CD4-positive, alpha-beta T cell treated with Interleukin-17A for 4 hours (primary cell): ENCODE results near the gene PRG2.

Experiments used
- DNase-seq: peaks from one replicate; pipeline ENCODE4 v3.0.0-alpha.2; 2020; ENCODE audit warnings: mixed read lengths

PRG2 gene

DNA sequence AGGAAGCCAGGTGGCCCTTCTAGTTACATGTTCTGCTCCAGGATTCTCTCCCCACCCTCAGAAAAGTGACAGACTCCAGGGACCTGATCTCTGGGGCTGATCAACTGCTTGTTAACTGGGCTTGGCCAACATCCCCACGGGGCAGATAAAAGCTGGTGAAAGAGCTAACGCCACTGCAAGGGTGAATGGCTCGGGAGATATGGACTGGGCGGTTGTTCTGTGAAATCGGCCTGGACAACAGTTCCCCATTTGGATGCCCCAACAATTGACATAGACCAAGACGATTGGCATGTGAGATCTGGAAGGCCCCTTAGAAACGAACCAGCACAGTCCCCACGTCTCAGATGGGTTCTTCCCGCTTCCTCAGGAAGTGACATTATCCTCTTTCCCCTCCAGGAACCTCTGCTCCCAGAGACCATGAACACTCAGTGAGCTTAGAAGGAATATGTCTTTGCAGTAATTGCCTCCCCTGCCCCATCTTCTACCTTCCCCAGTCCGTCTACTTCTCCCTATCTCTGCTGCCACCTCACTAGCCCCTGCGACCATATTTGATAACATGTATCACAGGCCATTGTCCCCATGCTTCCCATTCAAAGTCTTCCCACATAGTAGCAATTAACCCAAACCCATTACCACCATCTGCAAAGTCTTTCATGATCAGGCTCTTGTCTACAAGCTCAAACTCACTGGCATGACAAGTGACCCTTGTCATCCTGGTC, 5.6 kb upstream of the PRG2 start:
- no peak for DNase-seq

DNA sequence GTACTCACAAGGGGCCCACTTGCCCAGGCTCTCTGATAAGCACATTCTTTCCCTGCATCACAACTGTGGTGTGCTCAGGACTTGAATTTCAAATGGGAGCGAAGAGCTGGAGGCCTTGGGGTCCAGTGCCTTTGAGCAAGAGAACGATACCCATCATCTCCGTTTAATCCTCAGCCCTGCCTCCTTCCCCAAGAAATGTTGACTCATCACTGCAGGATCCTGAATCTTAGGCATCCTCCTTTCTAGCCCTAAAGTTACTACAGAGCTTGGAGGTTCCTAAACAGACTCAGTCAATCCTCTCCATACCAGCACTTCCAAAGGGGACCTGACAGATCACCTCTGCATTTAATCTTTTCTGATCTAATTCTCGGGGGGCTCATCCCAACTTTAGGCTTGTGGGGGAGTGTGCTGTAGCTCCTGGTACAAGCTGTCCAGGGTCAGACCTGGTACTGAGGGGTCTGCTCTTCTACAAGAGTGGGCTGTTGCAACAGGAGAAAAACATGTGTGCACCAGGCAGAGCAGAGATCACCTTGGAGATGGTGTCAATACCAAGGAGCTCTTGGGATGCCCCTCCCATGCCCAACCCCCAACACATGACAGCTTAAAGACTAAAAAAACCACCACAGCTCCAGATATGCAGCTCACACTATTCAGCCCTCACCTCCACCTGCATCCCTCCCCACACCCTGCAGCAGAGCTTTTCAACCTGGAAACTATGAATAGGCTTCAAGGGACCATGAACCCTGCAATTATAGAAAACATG, 3.9 kb upstream of the PRG2 start:
- no peak for DNase-seq

DNA sequence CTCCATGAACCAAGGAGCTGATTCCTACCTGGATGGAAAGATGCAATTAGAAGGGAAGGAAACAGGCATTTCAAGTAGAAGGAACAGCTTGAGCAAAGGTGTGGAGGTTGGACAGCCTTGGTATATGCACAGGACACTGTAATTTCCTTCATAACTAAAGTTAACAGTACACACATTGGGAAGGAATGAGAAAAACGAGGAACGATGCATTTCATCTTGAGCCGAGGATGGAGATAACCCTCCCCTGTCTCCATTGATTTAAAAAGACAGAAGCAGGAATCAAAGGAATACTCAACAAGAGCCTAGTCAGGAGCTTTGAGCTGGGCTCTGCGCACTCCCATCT, 2.3 kb upstream of the PRG2 start:
- no peak for DNase-seq

DNA sequence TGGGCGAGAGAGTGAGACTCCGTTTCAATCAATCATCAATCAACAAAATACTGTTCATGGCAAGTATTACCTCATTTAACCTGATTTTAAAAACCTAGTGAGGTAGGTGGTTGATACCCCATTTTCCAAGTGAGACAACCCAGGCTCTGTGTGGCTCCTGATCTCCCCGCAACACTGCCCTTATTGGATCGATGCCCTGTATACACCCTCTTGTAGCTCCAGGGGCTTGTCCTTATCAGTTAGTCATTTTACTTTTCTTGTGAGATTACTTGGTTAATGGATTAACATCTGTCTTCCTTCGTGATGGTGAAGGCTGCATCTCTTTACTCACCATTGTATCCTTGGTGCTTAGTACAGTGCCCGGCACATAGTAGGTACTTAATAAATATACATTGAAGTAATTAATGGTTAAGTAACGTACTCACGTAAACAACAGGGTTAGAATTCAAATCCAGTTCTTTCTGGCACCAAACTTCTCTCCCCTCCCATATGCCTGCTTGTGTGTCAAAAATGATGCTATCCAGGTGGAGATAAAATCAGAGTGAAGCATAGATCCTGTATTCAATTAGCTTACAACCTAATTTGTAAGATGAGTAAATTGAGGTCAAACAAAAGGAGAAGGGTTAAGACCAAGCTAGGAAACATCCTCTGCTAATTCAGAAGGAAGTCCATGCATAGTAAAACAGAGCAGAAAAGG, 1.8 kb upstream of the PRG2 start:
- DNase-seq, result no peak

DNA sequence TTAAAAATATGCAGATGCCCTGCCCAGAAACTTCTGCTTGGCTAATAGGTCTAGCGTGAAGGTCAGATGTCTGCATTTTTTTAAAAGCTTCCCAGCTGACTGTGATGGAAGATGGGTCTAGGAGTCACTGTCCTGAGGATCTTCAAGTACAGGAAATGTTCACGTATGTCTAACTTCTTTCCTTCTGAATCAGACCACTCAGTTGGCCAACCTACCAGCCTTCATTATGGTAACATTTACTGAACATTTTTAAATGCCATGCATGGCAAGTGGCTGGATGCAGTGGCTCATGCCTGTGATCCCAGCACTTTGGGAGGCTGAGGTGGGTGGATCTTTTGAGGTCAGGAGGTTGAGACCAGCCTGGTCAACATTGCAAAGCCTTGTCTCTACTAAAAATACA, 1.1 kb upstream of the PRG2 start:
- DNase-seq, result no peak

DNA sequence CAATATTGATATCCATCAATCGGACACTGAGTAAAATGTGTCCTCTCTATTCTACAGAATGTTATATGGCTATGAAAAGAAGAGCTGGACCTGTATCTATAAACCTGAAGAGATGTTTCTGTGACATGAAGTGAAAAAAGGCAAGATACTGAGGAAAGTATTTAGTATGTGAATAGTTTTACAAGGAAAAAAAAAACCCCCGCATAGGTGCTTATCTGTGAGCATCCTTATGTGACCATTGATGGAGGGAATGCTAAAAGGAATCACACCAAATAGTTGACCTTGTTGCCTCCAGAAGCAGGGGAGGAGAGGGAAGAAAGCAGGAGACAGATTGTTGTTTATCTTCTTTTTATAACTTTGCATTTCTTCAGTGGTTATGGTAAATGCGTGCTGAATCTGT, 661 bp upstream of the PRG2 start:
- DNase-seq, result no peak

DNA sequence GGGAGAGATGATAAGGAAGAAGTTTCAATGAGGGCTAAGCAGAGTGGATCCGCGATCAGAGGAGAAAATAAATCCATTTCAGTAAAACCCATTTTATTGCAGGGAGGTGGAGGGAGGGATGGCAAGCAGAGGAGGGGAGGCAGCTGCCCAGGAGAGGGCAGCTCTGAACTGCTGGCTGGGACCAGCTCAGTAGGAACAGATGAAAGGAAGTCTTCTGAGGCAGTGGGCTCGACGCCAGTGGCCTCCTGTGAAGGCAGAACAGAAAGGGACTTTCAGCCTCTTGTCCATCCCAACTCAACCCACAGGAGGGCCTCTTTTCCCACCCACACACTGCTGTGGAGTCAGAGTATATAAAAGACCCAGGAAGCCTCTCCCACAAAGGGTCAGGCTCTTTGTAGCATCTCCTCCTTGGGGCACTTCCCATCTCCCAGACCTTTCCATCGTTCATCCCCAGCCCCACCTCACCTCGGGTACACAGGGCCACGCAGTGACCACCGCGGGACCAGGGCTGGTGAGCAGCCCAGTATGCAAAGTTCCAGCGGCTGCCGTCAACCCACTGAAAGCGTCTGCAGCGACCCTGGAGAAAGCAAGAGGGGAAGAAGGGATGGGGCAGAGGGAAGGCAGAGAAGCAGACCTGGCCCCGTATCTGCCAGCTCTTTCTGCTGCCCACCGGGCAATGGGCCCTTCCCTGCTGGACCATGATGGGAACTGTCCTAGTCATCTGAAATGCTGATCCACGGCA, 3.0 kb downstream of the PRG2 start:
- no peak for DNase-seq

DNA sequence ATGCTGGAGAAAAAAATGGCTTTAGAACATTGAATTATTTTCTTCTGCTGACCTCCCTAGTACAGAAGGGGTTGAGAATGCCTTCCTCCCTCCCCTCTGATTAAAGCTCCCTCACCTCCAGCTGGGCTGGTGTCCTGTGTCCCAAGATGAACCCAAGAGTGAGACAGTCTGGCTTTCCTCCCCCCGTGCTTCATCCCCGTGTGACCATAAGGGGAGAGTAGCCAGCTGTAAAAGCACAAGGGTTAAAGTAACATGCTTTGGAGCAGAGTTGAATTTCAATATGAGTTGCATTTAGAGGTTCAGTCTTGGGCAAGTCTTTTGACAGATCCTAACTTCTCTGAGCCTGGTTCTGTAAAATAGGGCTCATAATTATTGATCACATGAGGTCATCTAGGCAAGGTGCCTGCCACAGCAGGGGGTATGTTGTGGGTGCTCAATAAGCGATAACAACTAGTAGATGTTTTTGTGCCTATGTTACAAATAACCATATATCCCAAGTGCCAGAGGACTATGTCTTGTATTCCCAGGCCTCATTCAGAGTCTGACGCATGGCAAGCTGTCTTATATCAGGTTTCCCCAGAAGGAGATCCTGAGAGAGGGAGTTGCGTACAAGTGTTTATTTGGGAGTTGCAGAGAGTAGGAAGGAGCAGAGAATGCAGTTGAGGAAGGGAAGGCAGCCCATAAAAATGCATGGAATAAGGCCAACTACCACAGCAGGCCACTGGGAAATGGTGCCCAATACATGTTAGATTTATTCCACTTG, 4.1 kb downstream of the PRG2 start:
- DNase-seq, result no peak

DNA sequence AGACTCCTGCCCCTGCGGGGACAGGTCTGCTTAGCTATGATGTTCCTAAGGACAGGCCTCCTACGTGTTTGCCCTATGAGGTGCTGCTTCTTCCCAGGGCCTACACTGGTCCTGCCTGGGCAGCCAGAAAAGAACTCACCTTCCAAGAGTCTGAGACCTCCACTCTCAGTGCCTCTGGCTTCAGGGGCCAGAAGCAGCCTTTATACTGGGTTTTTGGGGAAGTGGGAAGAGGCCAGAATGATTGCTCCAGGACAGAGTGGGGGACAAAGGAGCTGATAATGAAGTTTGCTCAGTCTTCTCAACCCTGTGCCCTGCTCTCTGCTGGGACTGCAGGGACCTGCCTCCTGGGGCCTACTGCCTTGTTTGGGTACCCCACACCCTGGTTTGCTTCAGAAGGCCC, 9.5 kb downstream of the PRG2 start, which contains the start of gene PRG3:
TSS of gene PRG3 (minus strand) at position 176 of the 400 bp plus-strand sequence. CDS start 442 bp downstream, outside the sequence.
- DNase-seq, result no peak

DNA sequence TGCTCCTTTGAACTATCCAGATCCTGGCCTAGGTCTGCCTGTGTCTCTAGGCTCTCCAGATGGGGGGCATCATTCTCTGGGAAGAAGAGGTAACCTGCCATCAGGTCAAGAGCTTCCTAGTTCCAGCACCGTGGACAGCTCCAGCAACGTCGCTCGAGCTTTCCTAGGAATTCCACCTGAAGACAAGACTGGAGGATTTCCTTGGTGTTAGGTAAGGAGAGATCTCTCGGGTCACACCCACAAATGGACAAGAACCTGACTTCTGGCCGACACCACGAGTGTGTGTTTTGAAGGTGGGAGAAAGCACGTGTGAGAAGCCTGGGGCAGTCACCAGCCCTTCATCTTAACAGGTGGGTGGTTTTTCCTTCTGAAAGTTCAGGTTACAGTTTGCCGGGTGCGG, 10.7 kb downstream of the PRG2 start:
- no peak for DNase-seq

DNA sequence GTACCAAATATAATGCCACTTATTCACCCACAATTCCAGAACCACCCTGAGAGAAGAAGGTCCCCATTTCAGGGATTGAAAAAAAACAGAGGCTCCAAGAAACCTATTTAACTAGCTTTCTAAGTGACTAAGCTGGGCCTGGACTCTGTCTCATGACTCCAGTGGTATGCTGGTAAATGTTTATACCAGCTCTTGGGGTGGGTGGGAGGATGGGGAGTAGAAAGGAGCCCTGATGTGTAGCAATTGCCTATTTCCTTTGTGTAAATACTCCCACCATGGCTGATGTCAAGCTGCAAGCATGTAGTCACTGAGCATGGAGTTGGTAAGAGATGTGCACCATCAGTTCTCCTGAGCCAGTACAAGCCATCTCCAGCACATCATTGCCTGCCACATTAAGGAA, 12.3 kb downstream of the PRG2 start:
- DNase-seq, result no peak

DNA sequence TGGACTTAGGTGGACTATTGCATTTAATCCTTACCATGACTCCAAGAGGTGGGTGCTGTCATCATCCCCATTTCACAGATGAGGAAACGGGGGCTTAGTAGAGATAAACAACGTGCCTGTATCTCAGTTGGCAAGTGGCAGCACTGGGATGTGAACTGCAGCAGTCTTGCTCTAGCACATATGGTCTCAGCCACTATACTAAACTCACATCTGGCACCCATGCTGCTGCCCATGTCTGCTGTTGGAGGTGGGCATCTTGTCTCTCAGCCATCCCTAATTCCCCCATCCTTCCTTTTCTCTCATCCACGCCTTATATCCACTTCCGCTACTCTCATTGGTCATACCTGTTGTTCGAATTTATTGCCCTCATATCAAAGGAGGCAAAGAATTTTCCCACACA, 13.3 kb downstream of the PRG2 start:
- no peak for DNase-seq

DNA sequence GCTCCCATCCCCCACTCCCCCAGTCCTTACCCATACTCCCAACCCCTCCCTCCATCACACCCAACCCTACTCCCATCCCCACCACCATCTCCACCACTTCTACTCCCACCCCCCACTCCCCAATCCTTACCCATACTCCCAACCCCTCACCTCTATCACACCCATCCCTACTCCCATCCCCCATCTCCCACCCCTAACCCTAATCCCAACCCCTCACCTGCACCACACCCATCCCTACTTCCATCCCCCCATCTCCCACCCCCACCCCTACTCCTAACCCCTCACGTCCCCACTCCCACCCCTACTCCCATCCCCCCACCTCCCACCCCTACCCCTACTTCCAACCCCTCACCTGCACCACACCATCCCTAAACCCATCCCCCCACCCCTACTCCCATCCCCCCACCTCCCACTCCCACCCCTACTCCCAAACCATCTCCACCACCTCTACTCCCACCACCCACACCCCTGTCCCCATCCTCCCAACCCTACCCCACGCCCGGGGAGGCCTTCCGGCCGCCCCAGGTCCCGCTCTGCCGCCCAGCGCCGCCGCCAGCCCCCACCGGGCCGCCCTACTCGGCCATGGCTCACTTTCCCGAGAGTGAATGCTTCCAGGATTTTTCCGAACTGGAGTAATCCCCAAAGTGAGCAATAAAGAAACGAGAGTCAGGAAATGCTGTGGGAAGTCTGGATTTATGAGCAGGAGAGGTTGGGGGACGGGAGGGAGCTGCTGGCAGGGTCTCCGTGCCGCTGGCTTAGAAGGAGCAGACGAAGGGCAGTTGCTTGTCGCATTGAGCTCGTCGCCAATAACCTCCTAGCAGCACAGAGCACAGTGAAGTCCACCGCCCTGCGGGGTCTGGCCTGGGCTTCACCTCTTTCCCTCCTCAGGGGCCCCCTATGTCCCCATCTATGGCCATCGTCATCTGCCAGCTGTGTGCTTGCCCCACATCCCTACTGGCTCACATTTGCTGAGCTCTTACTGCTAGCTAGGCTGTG, 14.1 kb downstream of the PRG2 start:
- no peak for DNase-seq

DNA sequence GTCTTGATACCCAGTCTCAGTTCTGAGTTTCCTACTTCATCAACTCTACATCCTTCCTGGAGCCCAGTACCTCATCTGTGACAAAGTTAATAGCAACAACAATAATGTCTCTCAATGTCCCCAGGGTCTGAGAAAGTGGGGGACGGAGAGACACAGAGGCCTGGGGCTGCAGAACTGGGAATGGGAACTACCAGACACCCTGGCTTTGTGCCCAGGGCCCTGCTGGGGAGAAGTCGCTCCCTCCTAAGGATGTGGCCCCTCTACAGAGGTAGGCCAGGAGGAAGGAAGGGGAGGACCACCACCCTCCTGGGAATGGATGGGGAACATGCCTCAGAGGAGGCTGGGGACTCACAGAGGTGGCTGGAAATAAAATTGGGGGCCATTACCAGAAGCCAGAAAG, 15.0 kb downstream of the PRG2 start:
- no peak for DNase-seq

DNA sequence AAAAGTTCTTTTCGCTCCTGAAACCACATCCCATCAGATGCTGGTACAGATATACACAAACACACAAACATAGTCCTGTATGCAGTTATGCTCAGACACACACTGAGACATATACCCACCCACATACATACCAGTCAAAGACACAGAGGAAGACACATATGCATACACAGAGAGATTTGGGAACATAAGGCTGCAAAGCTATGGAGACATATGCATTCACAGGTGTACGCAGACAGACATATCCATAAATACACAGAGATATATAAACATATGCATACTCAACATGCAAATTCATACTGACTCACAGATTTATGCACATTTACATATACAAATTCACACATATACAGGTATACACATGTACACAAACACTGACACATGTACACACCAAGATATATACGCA, 15.5 kb downstream of the PRG2 start:
- no peak for DNase-seq

DNA sequence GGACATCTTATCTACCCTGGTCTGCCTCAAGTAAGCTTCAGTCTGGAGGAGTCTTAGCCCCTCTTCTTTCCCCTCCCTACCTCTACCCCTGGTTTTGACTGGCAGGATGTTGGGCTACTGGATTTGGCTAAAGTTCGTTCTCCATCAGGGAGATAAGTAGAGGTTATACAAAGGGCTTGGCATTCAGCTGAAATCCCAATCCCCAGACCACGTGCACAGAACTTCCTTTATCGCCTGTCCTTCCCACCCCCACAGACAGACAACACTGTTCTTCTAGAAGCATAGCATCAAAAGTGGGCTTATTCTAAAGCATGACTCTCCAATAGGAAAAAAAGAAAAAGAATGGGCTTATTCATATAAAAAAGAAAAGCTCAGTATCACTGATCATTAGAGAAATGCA, 17.3 kb downstream of the PRG2 start:
- DNase-seq, result no peak

DNA sequence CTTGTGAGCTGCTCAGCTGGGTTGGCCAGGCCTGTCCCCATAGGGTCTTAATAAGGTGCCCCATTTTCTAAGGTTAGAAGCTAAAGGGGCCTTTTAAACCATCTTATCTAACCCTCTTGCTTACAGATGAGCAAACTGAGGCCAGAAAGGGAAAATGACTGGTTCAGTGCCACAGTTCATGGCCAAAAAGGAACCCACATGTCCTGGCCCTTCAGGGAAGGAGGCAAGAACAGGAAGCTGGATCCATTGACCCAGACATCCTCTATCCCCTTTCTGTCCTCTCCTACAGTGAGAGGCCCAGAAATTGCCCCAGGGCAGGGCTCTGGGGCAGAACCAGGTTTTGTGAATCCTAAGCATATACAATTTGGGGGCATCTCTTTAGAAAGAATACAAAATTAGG, 19.5 kb downstream of the PRG2 start:
- DNase-seq, result no peak

DNA sequence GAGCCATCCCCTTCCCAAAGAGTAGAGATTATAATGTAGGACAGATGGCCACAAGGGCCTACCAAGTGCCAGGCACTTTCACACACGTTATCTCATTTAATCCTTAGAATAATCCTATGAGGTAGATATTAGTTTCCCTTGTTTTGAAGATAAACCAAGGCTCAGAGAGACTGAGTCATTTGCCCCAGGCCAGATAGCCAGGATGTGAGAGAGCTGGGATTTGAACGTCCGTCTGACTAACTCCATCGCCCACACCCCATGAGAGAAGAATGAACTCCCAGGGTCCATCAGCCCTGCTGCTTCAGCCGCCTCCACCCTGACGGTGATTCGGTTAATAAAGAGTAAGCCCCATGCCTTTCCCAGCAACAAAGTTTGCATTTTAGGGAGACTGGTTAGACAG, 20.2 kb downstream of the PRG2 start:
- DNase-seq, result no peak

DNA sequence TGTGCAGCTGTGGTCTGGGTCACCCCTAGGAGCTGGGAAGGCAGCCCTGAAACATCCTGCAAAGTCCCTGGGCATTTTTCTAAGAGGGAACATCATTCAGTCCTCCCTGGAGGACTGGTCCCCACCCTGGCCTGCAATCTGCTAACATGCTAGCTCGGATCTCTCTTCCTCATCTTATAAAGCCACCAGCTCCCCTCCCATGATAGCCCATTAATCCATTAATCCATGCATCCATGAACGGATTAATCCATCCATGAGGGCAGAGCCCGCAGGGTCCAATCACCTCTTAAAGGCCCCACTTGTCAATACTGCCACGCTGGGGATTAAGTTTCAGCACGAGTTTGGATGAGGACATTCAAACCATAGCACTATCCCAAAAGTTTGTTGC, 21.6 kb downstream of the PRG2 start:
- DNase-seq, result no peak

DNA sequence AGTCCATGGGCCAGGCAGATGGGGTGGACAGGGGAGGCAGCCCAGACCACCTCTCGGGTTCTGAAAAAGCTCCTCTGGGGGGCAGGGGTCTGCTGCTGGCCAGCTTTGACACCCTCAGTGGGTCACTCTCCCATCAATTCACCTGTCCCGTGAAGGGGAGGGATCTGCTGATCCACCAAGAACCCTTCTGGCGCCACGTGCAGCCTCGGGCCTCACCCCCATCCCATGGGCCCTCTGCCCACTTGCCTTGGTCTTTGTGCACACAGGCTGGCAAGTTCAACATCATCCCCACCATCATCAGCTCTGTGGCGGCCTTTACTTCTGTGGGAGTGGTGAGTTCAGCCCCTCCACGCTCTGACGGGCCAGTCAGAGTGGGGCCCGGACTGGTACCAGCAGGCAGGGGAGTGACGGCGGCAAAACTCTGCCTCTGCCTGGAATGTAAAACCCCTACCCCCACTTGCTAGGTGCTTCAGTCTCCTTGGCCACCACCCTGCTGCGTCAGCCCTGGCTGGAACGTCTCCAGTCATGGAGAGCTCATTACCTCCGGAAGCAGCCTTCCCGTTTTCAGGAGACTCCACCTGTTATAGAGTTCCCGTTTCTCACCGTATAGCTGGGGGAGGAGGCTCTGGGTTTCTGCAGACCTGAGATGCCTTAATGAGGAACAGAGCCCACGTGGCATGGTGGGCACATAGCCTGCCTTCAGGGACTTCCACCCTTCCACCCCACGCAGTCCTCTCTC, 22.2 kb downstream of the PRG2 start:
- no peak for DNase-seq
